OCI-LY1 (cell line): ENCODE results near the gene TPCN1.

ENCODE experiments used
- H2AFZ ChIP-seq: fragments of 200-600 bp; sonication (generic), shearing (Covaris generic); 2 replicates; pipeline ENCODE4 v1.6.0; 2014; ENCODE audit warnings: antibody characterized with exemption, mild to moderate bottlenecking, low read length
- H3F3A ChIP-seq: fragments of 200-600 bp; sonication (generic), shearing (Covaris generic); 2 replicates; pipeline ENCODE4 v1.6.0; 2014; ENCODE audit warnings: mild to moderate bottlenecking, antibody characterized with exemption, low read length, moderate library complexity; ENCODE audit not compliant: insufficient read depth
- H3K27ac ChIP-seq: fragments of 200-600 bp; sonication (generic); 2 replicates; pipeline ENCODE4 v1.5.1; 2014; ENCODE audit warnings: low read length, mixed run types, mild to moderate bottlenecking, low read depth; ENCODE audit not compliant: poor library complexity, severe bottlenecking
- H3K27me3 ChIP-seq: fragments of 200-600 bp; sonication (generic); 2 replicates; pipeline ENCODE4 v1.6.0; 2014; ENCODE audit warnings: antibody characterized with exemption, mild to moderate bottlenecking, low read length, moderate library complexity; ENCODE audit not compliant: insufficient read depth
- H3K36me3 ChIP-seq: fragments of 200-600 bp; sonication (generic); 2 replicates; pipeline ENCODE4 v1.6.1; 2014; ENCODE audit warnings: mild to moderate bottlenecking, antibody characterized with exemption, low read length, moderate library complexity, mixed read lengths; ENCODE audit not compliant: insufficient read depth
- H3K4me1 ChIP-seq: fragments of 200-600 bp; sonication (generic); 2 replicates; pipeline ENCODE4 v1.5.1; 2014; ENCODE audit warnings: mild to moderate bottlenecking, low read length, moderate library complexity; ENCODE audit not compliant: insufficient read depth, severe bottlenecking
- H3K4me2 ChIP-seq: fragments of 200-600 bp; sonication (generic), shearing (Covaris generic); 2 replicates; pipeline ENCODE4 v1.6.1; 2014; ENCODE audit warnings: low read length
- H3K4me3 ChIP-seq: fragments of 200-600 bp; sonication (generic); 2 replicates; pipeline ENCODE4 v1.5.1; 2014; ENCODE audit warnings: low read length, low read depth, mild to moderate bottlenecking, mixed read lengths; ENCODE audit not compliant: poor library complexity, severe bottlenecking
- H3K79me2 ChIP-seq: fragments of 200-600 bp; shearing (Covaris generic); 2 replicates; pipeline ENCODE4 v1.6.1; 2016; ENCODE audit warnings: mixed run types, low read length, mixed read lengths; ENCODE audit not compliant: insufficient read depth
- H3K9ac ChIP-seq: fragments of 200-600 bp; sonication (generic), shearing (Covaris generic); 2 replicates; pipeline ENCODE4 v1.6.1; 2014; ENCODE audit warnings: mild to moderate bottlenecking, low read length, mixed read lengths
- H3K9me2 ChIP-seq: fragments of 200-600 bp; sonication (generic), shearing (Covaris generic); 2 replicates; pipeline ENCODE4 v1.6.1; 2014; ENCODE audit warnings: low read depth, mild to moderate bottlenecking, low read length, mixed read lengths
- H3K9me3 ChIP-seq: fragments of 200-600 bp; shearing (Covaris generic); 2 replicates; pipeline ENCODE4 v1.6.1; 2014; ENCODE audit warnings: low read length, mixed read lengths
- H4K20me1 ChIP-seq: fragments of 200-600 bp; sonication (generic), shearing (Covaris generic); 2 replicates; pipeline ENCODE4 v1.6.0; 2016; ENCODE audit warnings: mild to moderate bottlenecking, low read length; ENCODE audit not compliant: insufficient read depth
- EZH2 ChIP-seq: fragments of 200-600 bp; sonication (generic), shearing (Covaris generic); IDR thresholded peaks from 2 replicates; pipeline ENCODE4 v1.8.0; 2017; ENCODE audit warnings: borderline replicate concordance, mixed run types, mild to moderate bottlenecking, antibody characterized with exemption, low read length, moderate library complexity, mixed read lengths
- TF ChIP-seq, protein P1 (sequence below): fragments of 200-600 bp; sonication (generic), shearing (Covaris generic); IDR thresholded peaks from 2 replicates; pipeline ENCODE4 v1.5.1; 2017; ENCODE audit warnings: mild to moderate bottlenecking, antibody characterized with exemption, low read length, moderate library complexity, mixed read lengths

TPCN1 gene

DNA sequence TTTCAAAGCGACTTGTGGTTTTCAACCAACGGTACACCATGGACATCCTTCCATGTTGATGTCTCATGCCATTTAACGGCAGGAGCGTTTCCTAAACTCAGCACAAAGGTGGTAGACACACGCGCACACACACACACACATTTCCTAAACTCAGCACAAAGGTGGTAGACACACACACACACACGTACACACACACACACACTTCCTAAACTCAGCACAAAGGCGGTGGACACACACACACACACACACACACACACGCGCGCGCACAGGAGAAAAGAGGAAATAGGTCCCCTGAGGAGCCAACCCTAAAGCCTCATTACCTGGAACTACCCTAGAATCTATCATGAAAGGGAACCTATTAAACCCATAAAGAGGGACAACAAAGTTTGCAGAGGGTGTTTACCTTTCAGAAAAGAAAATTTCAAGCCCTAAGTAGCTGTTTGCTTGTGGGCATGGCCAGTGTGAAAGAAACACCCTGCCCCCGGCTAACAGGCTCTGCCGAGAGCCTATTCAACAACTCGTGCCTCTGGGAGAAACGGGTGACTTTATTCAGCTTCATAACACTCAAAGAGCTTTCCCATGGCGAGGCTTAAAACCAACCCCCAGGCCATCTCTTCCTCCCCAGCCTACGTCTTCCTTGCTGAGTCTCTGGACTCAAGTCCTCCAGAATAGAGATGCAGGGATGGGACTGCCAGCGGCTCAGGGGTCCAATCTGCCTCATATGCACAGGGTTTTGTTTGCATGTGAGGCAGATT, 81.8 kb downstream of the TPCN1 start:
- Histone ChIP-seq H2AFZ (no peak overlapping the region), H3K9me3 (no peaks in the 10 kb centered on the region), H3K79me2 (no peaks in the 10 kb centered on the region), H3K9ac (peak overlapping the region; percentile 10; the same call in 1 of the 2 replicates), H3K4me1 (peaks cover 41% of the 10 kb centered on the region), H3F3A (no peaks in the 10 kb centered on the region), H3K4me3 (peak overlapping the region; percentile 14), H3K9me2 (no peaks in the 10 kb centered on the region), H3K27ac (peak overlapping the region; percentile 73), H3K36me3 (peaks cover 74% of the 10 kb centered on the region), H3K4me2 (peak overlapping the region; percentile 47), H3K27me3 (no peaks in the 10 kb centered on the region), H4K20me1 (no peaks in the 10 kb centered on the region)
- TF ChIP-seq, protein P1, sequence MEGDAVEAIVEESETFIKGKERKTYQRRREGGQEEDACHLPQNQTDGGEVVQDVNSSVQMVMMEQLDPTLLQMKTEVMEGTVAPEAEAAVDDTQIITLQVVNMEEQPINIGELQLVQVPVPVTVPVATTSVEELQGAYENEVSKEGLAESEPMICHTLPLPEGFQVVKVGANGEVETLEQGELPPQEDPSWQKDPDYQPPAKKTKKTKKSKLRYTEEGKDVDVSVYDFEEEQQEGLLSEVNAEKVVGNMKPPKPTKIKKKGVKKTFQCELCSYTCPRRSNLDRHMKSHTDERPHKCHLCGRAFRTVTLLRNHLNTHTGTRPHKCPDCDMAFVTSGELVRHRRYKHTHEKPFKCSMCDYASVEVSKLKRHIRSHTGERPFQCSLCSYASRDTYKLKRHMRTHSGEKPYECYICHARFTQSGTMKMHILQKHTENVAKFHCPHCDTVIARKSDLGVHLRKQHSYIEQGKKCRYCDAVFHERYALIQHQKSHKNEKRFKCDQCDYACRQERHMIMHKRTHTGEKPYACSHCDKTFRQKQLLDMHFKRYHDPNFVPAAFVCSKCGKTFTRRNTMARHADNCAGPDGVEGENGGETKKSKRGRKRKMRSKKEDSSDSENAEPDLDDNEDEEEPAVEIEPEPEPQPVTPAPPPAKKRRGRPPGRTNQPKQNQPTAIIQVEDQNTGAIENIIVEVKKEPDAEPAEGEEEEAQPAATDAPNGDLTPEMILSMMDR, result no peak
- TF ChIP-seq EZH2, result no peak

- H3K4me3 ChIP-seq, result no peak overlapping the region
- peaks cover 22% of the 10 kb centered on the region for H3K4me1 ChIP-seq
- no peak overlapping the region for H3K9ac ChIP-seq
- H3K4me2 ChIP-seq, result no peak overlapping the region
- no peak overlapping the region for H2AFZ ChIP-seq
- no peak overlapping the region for H3K27ac ChIP-seq
- no peaks in the 10 kb centered on the region for H4K20me1 ChIP-seq
- no peaks in the 10 kb centered on the region for H3K9me2 ChIP-seq
- no peaks in the 10 kb centered on the region for H3F3A ChIP-seq
- no peaks in the 10 kb centered on the region for H3K79me2 ChIP-seq
- H3K9me3 ChIP-seq, result no peaks in the 10 kb centered on the region
- H3K36me3 ChIP-seq, result peaks cover 74% of the 10 kb centered on the region
- TF ChIP-seq EZH2, result no peak
- TF ChIP-seq, protein P1, result no peak
- H3K27me3 ChIP-seq, result no peaks in the 10 kb centered on the region
These were observed 84.1 kb downstream of the TPCN1 start for GRCh38 chr12:113305281-113305856.

DNA sequence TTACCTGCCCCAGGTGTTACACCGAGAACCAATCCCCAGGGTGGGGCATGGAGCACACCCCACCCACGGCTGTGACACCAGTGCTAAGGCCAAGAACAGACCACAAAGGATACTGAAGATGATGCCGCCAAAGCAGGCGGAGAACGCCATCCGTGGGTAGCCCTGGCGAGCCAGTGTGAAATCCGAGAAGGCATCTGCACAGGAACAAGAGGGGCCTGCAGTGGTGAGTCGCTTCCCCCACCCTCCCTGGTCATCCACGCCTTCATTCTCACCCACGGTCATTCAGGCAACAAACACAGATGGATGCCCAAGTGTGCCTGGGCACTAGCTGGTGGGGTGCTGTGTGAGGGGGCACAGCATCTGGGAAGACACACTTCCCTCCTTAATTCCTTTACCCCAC, 85.1 kb downstream of the TPCN1 start:
- peaks cover 74% of the 10 kb centered on the region for H3K36me3 ChIP-seq
- TF ChIP-seq EZH2, result no peak
- TF ChIP-seq, protein P1, result no peak
- no peaks in the 10 kb centered on the region for H3K27me3 ChIP-seq
- H4K20me1 ChIP-seq, result no peaks in the 10 kb centered on the region
- no peak overlapping the region for H2AFZ ChIP-seq
- H3K4me3 ChIP-seq, result no peak overlapping the region
- no peaks in the 10 kb centered on the region for H3F3A ChIP-seq
- H3K9ac ChIP-seq, result no peak overlapping the region
- no peaks in the 10 kb centered on the region for H3K79me2 ChIP-seq
- no peaks in the 10 kb centered on the region for H3K9me2 ChIP-seq
- no peaks in the 10 kb centered on the region for H3K9me3 ChIP-seq
- H3K4me2 ChIP-seq, result no peak overlapping the region
- no peak overlapping the region for H3K27ac ChIP-seq
- H3K4me1 ChIP-seq, result peaks cover 22% of the 10 kb centered on the region
